CD4-positive, alpha-beta T cell (primary cell): Measurements from ENCODE around the gene FAM124A. TPM values are rescaled to one million over a fixed set of nuclear protein-coding genes. Genes with fewer than 3 reads are reported as not detected.

Experiments used
- ATAC-seq: fragments of 200-7000 bp; cut with Tn5 transposase; one replicate; pipeline ENCODE4 v1.10.0; 2022; ENCODE audit warnings: mild to moderate bottlenecking; ENCODE audit not compliant: poor library complexity
- CTCF ChIA-PET: fragments of 350-600 bp; sonication (Branson Sonifier 250); formaldehyde crosslinking; loops from one replicate; lab custom pipeline; 2021; ENCODE audit warnings: antibody characterized with exemption, inconsistent platforms; lab: Charles Lee
- POLR2A ChIA-PET: fragments of 350-600 bp; sonication (Branson Sonifier 250); formaldehyde crosslinking; loops from one replicate; lab custom pipeline; 2021; ENCODE audit warnings: antibody characterized with exemption, inconsistent platforms; lab: Charles Lee
- DNase-seq, 14 experiments: peaks; one replicate each; pipeline ENCODE4 v3.0.0-alpha.2; 2013 to 2020; ENCODE audit warnings: mixed read lengths in 2 of 14
- H3K27ac ChIP-seq, 2 donors: one replicate each; pipeline versions ENCODE4 v1.5.1 to v1.7.0; 2013; ENCODE audit warnings: low read length in 2 of 2, low read depth in 1 of 2, mild to moderate bottlenecking in 1 of 2
- H3K27me3 ChIP-seq, 2 experiments: 1 replicate in 1 of 2; 2 replicates in 1 of 2; pipeline versions ENCODE4 v1.6.1 to v1.7.0; 2013; ENCODE audit warnings: low read length in 2 of 2, control low read depth in 1 of 2, mild to moderate bottlenecking in 1 of 2, moderate library complexity in 1 of 2; ENCODE audit not compliant: insufficient read depth in 2 of 2, control insufficient read depth in 1 of 2
- H3K36me3 ChIP-seq: one replicate; pipeline ENCODE4 v1.6.1; 2013; ENCODE audit warnings: low read length, control low read depth; ENCODE audit not compliant: insufficient read depth
- H3K4me1 ChIP-seq: one replicate; pipeline ENCODE4 v1.6.1; 2013; ENCODE audit warnings: low read length, control low read depth; ENCODE audit not compliant: insufficient read depth
- H3K4me3 ChIP-seq: one replicate; pipeline ENCODE4 v1.5.1; 2013; ENCODE audit warnings: mild to moderate bottlenecking, low read length, moderate library complexity
- H3K9me3 ChIP-seq, 2 experiments: 1 replicate in 1 of 2; 2 replicates in 1 of 2; pipeline versions ENCODE4 v1.6.1 to v1.7.0; 2013; ENCODE audit warnings: low read length in 2 of 2, mild to moderate bottlenecking in 2 of 2, control low read depth in 1 of 2, moderate library complexity in 1 of 2; ENCODE audit not compliant: control insufficient read depth in 1 of 2, insufficient read depth in 1 of 2
- H3K27ac Mint-ChIP-seq: one replicate; pipeline ENCODE4 v1.8.0; 2020; ENCODE audit warnings: mixed read lengths
- H3K27me3 Mint-ChIP-seq: one replicate; pipeline ENCODE4 v1.8.0; 2021; ENCODE audit warnings: mixed read lengths
- H3K36me3 Mint-ChIP-seq: one replicate; pipeline ENCODE4 v1.8.0; 2021; ENCODE audit warnings: low read depth, mixed read lengths
- H3K4me1 Mint-ChIP-seq: one replicate; pipeline ENCODE4 v1.8.0; 2021; ENCODE audit warnings: low read depth, mixed read lengths
- H3K4me3 Mint-ChIP-seq: one replicate; pipeline ENCODE4 v1.8.0; 2020; ENCODE audit warnings: mild to moderate bottlenecking, mixed read lengths
- H3K9me3 Mint-ChIP-seq: one replicate; pipeline ENCODE4 v1.8.0; 2020; ENCODE audit warnings: mixed read lengths
- intact Hi-C, 2 experiments: fragments of 100-400 bp; cut with DNase I in 1 of 2; cut with micrococcal nuclease in 1 of 2; formaldehyde crosslinking; loops; one replicate each; pipeline versions ENCODE4 v1.15.1 to v1.9.0; 2023 to 2025; cut with DNase I, micrococcal nuclease
- total RNA-seq, 174 experiments: library from RNA in 2 of 174; stranded (reverse) in 2 of 174; gene quantifications; one replicate each; pipeline ENCODE4 v1.2.3 and lab custom pipeline; 2021 to 2026
- TF ChIP-seq, protein P1 (sequence below): fragments of 200-600 bp; IDR thresholded peaks from one replicate; pipeline ENCODE4 v1.8.0; 2022; ENCODE audit warnings: antibody characterized with exemption, mild to moderate bottlenecking

The FAM124A gene
- total RNA-seq, 2 experiments from 2014 or later = not detected

DNA sequence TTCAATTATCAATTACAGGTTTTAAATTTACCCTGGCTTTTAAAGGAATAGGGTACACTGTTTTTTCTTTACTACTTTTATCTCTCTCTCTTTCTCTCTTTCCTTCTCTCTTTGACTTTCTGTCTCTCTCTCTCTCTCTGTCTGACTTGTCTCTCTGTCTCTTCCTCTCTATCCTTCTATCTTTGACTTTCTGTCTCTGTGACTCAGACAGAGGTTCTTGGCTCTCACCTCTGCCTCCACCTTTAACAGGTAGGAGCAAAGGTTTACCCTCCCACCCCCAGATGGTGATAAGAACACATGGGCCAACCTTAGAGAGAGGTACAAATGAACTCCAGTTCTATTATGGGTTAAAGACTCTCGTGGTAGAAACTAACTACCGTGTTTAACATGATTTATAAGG is 20.3 kb upstream of the FAM124A start:
- ATAC-seq (no peak), DNase-seq (no peak)
- Mint-ChIP-seq H3K27ac (no peak overlapping the region), H3K36me3 (no peaks in the 10 kb centered on the region), H3K27me3 (peaks cover 36% of the 10 kb centered on the region), H3K9me3 (peaks cover 3% of the 10 kb centered on the region), H3K4me1 (no peaks in the 10 kb centered on the region), H3K4me3 (no peak overlapping the region)
- POLR2A ChIA-PET = no interaction called here
- CTCF ChIA-PET = no interaction called here
- TF ChIP-seq, protein P1, sequence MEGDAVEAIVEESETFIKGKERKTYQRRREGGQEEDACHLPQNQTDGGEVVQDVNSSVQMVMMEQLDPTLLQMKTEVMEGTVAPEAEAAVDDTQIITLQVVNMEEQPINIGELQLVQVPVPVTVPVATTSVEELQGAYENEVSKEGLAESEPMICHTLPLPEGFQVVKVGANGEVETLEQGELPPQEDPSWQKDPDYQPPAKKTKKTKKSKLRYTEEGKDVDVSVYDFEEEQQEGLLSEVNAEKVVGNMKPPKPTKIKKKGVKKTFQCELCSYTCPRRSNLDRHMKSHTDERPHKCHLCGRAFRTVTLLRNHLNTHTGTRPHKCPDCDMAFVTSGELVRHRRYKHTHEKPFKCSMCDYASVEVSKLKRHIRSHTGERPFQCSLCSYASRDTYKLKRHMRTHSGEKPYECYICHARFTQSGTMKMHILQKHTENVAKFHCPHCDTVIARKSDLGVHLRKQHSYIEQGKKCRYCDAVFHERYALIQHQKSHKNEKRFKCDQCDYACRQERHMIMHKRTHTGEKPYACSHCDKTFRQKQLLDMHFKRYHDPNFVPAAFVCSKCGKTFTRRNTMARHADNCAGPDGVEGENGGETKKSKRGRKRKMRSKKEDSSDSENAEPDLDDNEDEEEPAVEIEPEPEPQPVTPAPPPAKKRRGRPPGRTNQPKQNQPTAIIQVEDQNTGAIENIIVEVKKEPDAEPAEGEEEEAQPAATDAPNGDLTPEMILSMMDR = no peak
- no peaks in the 10 kb centered on the region for H3K4me1 ChIP-seq
- no peak overlapping the region for H3K27ac ChIP-seq
- no peaks in the 10 kb centered on the region for H3K9me3 ChIP-seq
- intact Hi-C loops = no loop called here
- H3K27me3 ChIP-seq = peaks cover 0 to 5% of the 10 kb centered on the region in 2 experiments
- no peak overlapping the region for H3K4me3 ChIP-seq
- H3K36me3 ChIP-seq = no peaks in the 10 kb centered on the region

DNA sequence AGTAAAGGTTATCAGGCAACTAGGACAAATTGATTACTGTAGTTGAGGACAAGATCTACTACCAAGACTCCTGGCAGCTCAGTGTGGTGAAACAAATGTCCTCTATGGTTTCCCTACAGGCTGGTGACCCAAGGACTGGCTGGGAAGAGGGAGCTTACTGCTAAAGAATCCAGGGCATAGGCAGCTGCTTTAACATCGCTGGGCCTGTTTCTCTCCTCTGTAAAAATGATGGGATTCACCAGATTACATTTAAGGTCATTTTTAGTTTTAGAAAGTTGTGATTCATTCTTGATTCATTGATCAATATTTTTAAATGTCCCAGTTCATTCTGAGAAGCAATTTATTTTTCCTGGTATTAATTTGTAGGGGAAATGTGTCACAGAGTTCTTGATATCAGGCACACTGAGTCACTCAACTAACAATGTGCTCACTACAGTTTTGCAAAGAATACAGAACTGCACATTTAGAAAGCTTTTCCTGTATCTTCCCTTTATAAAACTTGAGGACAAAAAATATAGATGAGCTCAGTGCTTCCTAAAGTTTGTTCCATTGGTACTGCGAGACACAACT is 19.6 kb upstream of the FAM124A start:
- Mint-ChIP-seq H3K4me1 (no peaks in the 10 kb centered on the region), H3K27ac (no peak overlapping the region), H3K27me3 (peaks cover 38% of the 10 kb centered on the region), H3K36me3 (no peaks in the 10 kb centered on the region), H3K9me3 (peaks cover 3% of the 10 kb centered on the region), H3K4me3 (no peak overlapping the region)
- Histone ChIP-seq H3K4me3 (no peak overlapping the region), H3K27me3 (peaks cover 0 to 5% of the 10 kb centered on the region in 2 experiments), H3K9me3 (no peaks in the 10 kb centered on the region), H3K4me1 (no peaks in the 10 kb centered on the region), H3K36me3 (no peaks in the 10 kb centered on the region), H3K27ac (no peak overlapping the region)
- ChIA-PET CTCF (no interaction called here), POLR2A (no interaction called here)
- TF ChIP-seq, protein P1 = no peak
- ATAC-seq = no peak
- DNase-seq = no peak
- intact Hi-C loops = no loop called here

DNA sequence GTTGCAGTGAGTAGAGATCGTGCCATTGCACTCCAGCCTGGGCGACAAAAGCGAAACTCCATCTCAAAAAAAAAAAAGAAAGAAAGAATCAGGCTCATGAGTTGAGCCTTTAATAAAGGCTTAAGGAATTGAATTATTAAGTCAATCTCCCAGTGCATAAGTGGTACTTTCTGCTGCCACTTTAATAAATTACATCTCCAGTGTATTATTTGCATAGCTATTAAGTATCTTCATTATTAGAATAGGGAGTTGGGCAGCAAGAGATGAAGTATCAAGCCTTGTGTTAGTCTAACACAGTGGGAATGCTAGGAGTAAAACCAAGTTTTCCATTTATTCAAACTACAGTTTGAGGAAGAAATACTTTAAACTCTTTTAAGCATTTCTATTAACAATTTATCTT is 15.6 kb upstream of the FAM124A start:
- no peaks in the 10 kb centered on the region for H3K36me3 Mint-ChIP-seq
- ChIA-PET CTCF (no interaction called here), POLR2A (no interaction called here)
- Histone ChIP-seq H3K4me1 (no peaks in the 10 kb centered on the region), H3K9me3 (no peaks in the 10 kb centered on the region), H3K4me3 (no peak overlapping the region), H3K36me3 (no peaks in the 10 kb centered on the region), H3K27ac (no peak overlapping the region), H3K27me3 (peaks cover 7 to 16% of the 10 kb centered on the region in 2 experiments)
- H3K4me3 Mint-ChIP-seq = no peak overlapping the region
- no peaks in the 10 kb centered on the region for H3K4me1 Mint-ChIP-seq
- ATAC-seq = no peak
- H3K27ac Mint-ChIP-seq = no peak overlapping the region
- H3K27me3 Mint-ChIP-seq = peaks cover 69% of the 10 kb centered on the region
- DNase-seq = no peak
- intact Hi-C loops = no loop called here
- TF ChIP-seq, protein P1 = no peak
- H3K9me3 Mint-ChIP-seq = no peaks in the 10 kb centered on the region
